Measurements from ENCODE around the gene EGFR.
"Not testable (repeated sequence)": the region's sequence is repeated elsewhere in the genome, so short reads cannot be mapped to it uniquely, and the experiment has no call there.

EGFR gene

DNA sequence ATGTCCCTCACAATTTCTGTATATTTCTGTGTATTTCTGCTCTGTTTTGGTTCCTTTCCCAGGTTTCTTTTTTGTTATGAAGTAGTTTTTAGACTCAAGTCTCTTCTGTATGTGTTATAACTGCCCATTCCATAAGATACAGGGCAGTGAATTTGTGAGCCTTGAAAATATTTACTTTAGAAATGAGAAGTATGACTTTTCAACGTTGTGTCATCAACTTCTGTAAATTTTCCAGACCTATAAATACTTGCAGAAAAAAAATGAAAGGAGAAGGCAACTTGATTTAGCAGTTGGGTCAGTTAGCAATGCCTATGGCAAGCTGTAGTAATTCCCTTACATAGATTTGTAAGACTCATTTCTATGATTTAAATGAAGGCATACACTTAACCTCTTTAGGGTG is 11.5 kb downstream of the EGFR start:
- Histone ChIP-seq H3K27me3 (ENCODE audit: control insufficient read depth, insufficient read depth, low read length) (no peaks in the 10 kb centered on the region), H3K4me1 (ENCODE audit: control insufficient read depth, insufficient read depth, low read length) (peaks cover 21% of the 10 kb centered on the region), H3K36me3 (ENCODE audit: control insufficient read depth, insufficient read depth, low read length) (no peaks in the 10 kb centered on the region), H3K4me3 (ENCODE audit: low read length) (no peak overlapping the region), H3K9me3 (ENCODE audit: control insufficient read depth, low read length) (no peaks in the 10 kb centered on the region), H3K9ac (ENCODE audit: low read length) (no peak overlapping the region)

DNA sequence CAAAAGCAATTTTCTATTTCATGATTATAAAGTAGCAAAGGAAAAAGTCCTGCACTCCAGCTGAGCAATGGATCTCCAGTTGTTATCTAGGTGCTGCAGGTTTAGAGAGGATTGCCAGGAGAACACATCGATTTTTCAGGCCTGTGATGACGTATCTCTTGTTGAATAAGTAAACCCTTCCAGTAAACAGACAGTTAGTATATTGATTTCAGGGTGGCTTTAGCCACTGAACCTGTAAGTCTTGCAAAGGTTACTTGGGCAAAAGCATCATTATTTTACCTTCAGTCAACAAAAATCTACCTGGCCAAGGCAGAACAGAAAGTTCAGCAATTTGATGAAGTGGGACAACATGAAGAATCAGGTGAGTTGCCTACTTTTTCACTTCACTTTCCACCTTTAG is 12.3 kb downstream of the EGFR start:
- H3K27me3 ChIP-seq (ENCODE audit: control insufficient read depth, insufficient read depth, low read length): no peaks in the 10 kb centered on the region
- peaks cover 21% of the 10 kb centered on the region for H3K4me1 ChIP-seq (ENCODE audit: control insufficient read depth, insufficient read depth, low read length)
- H3K4me3 ChIP-seq (ENCODE audit: low read length): no peak overlapping the region
- no peak overlapping the region for H3K9ac ChIP-seq (ENCODE audit: low read length)
- H3K9me3 ChIP-seq (ENCODE audit: control insufficient read depth, low read length): no peaks in the 10 kb centered on the region
- no peaks in the 10 kb centered on the region for H3K36me3 ChIP-seq (ENCODE audit: control insufficient read depth, insufficient read depth, low read length)

DNA sequence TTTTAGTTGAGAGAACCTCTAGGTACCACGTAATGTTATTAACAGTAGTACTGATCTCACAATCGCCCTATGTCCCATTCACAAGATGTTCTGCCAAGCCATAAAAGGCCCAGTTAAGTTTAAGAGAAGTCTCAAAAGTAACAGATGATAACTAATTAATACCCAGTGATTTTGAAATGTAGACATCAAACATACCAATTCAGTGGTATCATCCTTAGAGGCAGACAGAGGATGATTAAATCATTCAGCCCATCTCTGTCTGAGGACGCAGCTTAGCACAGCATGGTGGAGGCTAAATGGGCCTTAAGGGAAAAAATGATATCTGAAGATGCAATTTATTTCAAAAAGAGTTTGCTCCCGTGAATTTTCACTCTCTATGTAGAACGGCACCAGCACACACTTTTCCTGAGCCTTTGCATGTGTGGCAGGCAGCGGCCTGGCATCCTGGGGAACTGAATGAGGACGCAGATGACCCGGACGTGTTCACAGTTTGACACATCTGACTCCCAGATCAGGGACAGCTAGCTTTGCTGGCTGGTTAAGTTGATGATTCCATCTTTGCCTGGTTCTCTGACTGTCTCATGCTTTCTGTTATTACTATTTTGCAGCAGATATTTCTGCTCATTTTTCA is 13.4 kb downstream of the EGFR start:
- Histone ChIP-seq H3K9me3 (ENCODE audit: control insufficient read depth, low read length) (no peaks in the 10 kb centered on the region), H3K36me3 (ENCODE audit: control insufficient read depth, insufficient read depth, low read length) (no peaks in the 10 kb centered on the region), H3K4me3 (ENCODE audit: low read length) (no peak overlapping the region), H3K9ac (ENCODE audit: low read length) (no peak overlapping the region), H3K27me3 (ENCODE audit: control insufficient read depth, insufficient read depth, low read length) (no peaks in the 10 kb centered on the region), H3K4me1 (ENCODE audit: control insufficient read depth, insufficient read depth, low read length) (peaks cover 15% of the 10 kb centered on the region)

DNA sequence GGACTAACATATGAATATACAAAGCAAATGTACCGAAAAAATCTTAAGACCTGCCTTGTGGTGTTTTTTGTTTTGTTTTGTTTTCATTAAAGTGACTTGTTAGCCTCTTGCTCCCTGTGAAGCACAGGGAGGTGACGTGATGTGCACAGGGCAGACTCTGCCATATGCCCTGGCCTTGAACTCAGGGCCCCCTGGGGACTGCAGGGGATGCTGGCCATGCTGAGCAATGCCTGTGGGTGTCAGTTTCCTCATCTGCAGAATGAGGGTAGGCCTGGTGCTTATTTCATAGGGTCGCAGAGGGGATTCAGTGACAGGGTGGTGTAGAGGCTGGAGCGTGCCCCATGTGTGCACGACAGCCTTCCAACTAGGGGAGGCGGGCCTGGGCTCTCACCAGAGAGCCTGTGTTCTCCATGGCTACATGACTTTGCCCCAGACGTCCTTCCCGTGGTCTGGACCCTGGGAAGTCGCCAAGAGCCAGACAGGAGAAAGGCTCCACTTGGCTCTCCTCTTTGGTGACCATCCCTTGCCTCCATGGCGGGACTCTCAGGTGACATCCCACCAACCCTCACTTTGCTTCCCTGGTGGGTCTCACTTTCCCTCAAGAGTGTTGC is 14.5 kb downstream of the EGFR start:
- H3K36me3 ChIP-seq (ENCODE audit: control insufficient read depth, insufficient read depth, low read length): no peaks in the 10 kb centered on the region
- H3K4me3 ChIP-seq (ENCODE audit: low read length): no peak overlapping the region
- no peak overlapping the region for H3K9ac ChIP-seq (ENCODE audit: low read length)
- peaks cover 15% of the 10 kb centered on the region for H3K4me1 ChIP-seq (ENCODE audit: control insufficient read depth, insufficient read depth, low read length)
- H3K27me3 ChIP-seq (ENCODE audit: control insufficient read depth, insufficient read depth, low read length): no peaks in the 10 kb centered on the region
- H3K9me3 ChIP-seq (ENCODE audit: control insufficient read depth, low read length): no peaks in the 10 kb centered on the region

DNA sequence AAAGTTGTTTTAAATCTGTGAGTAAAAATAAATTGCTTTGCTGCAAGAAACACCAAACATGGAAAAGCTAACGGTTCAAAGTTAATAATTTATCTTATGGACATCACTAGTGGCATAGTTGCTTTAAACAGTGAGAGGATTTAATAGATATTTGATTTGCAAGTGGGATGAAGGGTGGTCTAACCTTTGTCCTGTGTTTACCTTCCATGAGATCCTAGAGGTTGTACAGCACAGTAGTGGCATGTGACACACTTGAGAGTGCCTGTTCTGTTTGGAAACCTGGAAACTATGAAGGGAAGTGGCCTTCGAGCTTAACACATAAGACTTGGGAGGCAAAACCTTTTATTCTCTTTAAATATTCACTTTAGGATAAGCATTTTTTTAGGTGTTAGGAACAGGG is 16.0 kb downstream of the EGFR start:
- Histone ChIP-seq H3K36me3 (ENCODE audit: control insufficient read depth, insufficient read depth, low read length) (no peaks in the 10 kb centered on the region), H3K27me3 (ENCODE audit: control insufficient read depth, insufficient read depth, low read length) (no peaks in the 10 kb centered on the region), H3K4me3 (ENCODE audit: low read length) (no peak overlapping the region), H3K9me3 (ENCODE audit: control insufficient read depth, low read length) (no peaks in the 10 kb centered on the region), H3K9ac (ENCODE audit: low read length) (no peak overlapping the region), H3K4me1 (ENCODE audit: control insufficient read depth, insufficient read depth, low read length) (peaks cover 15% of the 10 kb centered on the region)

DNA sequence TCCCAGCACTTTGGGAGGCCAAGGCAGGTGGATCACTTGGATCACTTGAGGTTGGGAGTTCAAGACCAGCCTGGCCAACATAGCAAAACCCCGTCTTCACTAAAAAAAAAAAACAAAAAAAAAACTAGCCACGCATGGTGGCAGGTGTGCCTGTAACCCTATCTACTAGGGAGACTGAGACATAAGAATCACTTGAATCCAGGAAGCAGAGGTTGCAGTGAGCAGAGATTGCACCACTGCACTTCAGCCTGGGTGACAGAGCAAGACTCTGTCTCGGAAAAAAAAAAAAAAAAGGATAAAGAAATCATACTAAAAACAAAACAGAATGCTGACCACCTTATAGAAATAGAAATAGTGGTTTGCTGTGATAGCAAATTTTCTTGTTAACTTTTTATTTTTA is 16.6 kb downstream of the EGFR start:
- H3K9me3 ChIP-seq (ENCODE audit: control insufficient read depth, low read length); H3K27me3 ChIP-seq (ENCODE audit: control insufficient read depth, insufficient read depth, low read length); H3K36me3 ChIP-seq (ENCODE audit: control insufficient read depth, insufficient read depth, low read length); H3K4me3 ChIP-seq (ENCODE audit: low read length); H3K9ac ChIP-seq (ENCODE audit: low read length): not testable (repeated sequence)
- peaks cover 11% of the 10 kb centered on the region for H3K4me1 ChIP-seq (ENCODE audit: control insufficient read depth, insufficient read depth, low read length)

DNA sequence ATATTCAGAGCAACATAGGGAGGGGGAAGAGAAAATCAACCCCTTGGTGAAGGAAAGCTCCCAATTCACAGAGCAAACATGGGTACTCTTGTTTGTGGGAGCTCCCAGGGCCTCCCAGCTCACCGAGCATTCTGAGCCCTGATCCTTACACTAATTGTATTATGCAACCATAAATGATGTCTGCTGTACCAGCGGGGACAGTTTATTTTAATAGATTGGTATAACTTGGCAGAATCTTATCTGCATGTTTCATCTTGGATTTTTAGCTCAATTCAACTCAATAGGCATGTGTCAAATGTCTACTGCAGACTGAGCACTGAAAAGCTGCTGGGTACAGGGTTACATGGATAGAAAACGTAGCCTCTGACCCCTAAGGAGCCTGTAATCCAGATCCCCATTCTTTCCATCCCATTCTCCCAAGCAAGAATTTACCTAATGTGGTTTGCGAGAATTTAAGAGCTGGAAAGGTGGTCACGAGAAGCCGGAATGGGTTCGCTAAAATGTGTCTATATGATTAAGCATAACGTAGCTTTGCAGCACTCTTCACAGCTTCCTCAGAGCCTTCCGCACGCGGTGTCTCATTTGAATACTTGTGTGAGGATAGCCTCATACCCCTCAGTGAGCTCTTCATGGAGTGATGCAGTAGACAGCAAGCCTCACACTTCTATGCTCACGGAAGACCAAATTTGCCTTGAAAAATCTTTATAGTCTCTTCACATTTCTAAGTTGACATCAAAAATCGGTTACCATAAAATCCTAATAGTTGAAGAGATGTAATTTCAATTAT is 18.3 kb downstream of the EGFR start:
- H3K9ac ChIP-seq (ENCODE audit: low read length): no peak overlapping the region
- no peaks in the 10 kb centered on the region for H3K4me1 ChIP-seq (ENCODE audit: control insufficient read depth, insufficient read depth, low read length)
- no peaks in the 10 kb centered on the region for H3K9me3 ChIP-seq (ENCODE audit: control insufficient read depth, low read length)
- H3K27me3 ChIP-seq (ENCODE audit: control insufficient read depth, insufficient read depth, low read length): no peaks in the 10 kb centered on the region
- H3K4me3 ChIP-seq (ENCODE audit: low read length): no peak overlapping the region
- H3K36me3 ChIP-seq (ENCODE audit: control insufficient read depth, insufficient read depth, low read length): no peaks in the 10 kb centered on the region

DNA sequence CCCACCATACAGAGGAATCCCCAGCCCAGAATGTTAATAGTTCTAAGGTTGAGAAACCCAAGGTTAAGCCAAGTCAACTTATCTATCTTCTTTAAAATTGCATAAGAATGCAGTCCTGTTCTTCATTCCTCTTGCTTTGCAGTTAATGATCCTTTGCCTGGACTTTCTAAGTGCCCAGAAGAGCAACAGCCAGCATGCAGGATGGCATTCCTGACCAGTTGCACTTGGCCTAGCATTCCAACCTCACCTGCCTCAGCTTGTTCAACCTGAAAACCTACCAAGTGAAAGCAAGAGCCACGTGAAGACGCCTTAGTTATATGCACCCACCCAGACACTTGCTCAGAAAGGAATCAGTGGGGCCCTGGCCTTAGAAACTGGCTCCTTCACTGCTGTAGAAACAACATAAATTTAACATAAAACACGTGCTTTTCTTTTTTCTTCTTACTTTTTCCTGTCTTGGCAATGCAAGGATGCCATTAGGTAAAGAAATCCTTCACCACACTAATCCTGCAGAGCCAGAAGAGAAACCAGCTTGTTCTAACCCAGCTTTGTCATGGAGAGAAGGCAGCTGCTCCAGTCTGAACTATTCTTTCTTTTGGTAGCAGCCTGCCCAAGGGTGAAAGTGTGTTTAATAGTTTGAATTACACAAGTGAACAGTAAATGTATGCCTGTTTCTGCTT is 25.0 kb downstream of the EGFR start:
- Histone ChIP-seq H3K9me3 (ENCODE audit: control insufficient read depth, low read length) (no peaks in the 10 kb centered on the region), H3K27me3 (ENCODE audit: control insufficient read depth, insufficient read depth, low read length) (no peaks in the 10 kb centered on the region), H3K36me3 (ENCODE audit: control insufficient read depth, insufficient read depth, low read length) (no peaks in the 10 kb centered on the region), H3K4me3 (ENCODE audit: low read length) (no peak overlapping the region), H3K4me1 (ENCODE audit: control insufficient read depth, insufficient read depth, low read length) (peaks cover 7% of the 10 kb centered on the region), H3K9ac (ENCODE audit: low read length) (no peak overlapping the region)

DNA sequence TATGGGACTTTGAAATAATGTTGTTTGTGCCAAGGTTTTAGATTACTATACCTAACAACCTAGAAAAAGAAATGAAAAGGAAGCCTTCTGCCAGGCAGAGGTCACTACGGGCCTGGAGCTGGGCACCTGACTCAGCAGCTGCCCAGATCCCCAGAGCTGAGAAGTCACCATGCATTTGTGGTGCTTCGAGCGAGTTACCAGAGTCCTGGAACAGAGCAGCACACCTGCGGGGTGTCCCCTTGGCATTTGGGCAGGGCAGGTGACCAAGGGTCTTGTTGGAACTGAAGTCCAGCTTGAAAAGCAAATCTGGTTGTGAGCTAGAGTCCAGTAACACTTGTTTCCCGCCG is 25.5 kb downstream of the EGFR start:
- Histone ChIP-seq H3K4me1 (ENCODE audit: control insufficient read depth, insufficient read depth, low read length) (peaks cover 7% of the 10 kb centered on the region), H3K4me3 (ENCODE audit: low read length) (no peak overlapping the region), H3K9ac (ENCODE audit: low read length) (no peak overlapping the region), H3K27me3 (ENCODE audit: control insufficient read depth, insufficient read depth, low read length) (no peaks in the 10 kb centered on the region), H3K9me3 (ENCODE audit: control insufficient read depth, low read length) (no peaks in the 10 kb centered on the region), H3K36me3 (ENCODE audit: control insufficient read depth, insufficient read depth, low read length) (no peaks in the 10 kb centered on the region)

DNA sequence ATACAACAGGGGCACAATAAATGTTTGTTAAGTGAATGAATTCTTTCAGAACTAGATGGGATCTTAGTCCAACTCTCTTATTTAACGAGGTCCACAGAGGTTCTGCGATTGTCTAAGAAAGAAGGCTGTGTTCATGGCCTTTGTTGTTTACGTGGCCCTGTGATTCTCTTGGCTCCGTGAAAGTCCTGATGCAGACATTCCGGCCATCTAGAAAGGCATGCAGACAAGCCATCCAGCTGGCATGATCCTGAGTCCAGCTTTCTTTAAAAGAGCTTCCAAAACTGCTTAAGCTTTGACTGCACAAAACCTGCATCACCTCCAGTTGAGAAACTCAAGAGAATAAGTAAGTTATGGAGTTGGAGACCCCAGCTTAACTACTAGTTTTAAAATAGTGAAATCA is 26.0 kb downstream of the EGFR start:
- peaks cover 7% of the 10 kb centered on the region for H3K4me1 ChIP-seq (ENCODE audit: control insufficient read depth, insufficient read depth, low read length)
- no peaks in the 10 kb centered on the region for H3K9me3 ChIP-seq (ENCODE audit: control insufficient read depth, low read length)
- H3K4me3 ChIP-seq (ENCODE audit: low read length): no peak overlapping the region
- no peaks in the 10 kb centered on the region for H3K27me3 ChIP-seq (ENCODE audit: control insufficient read depth, insufficient read depth, low read length)
- no peak overlapping the region for H3K9ac ChIP-seq (ENCODE audit: low read length)
- H3K36me3 ChIP-seq (ENCODE audit: control insufficient read depth, insufficient read depth, low read length): no peaks in the 10 kb centered on the region

DNA sequence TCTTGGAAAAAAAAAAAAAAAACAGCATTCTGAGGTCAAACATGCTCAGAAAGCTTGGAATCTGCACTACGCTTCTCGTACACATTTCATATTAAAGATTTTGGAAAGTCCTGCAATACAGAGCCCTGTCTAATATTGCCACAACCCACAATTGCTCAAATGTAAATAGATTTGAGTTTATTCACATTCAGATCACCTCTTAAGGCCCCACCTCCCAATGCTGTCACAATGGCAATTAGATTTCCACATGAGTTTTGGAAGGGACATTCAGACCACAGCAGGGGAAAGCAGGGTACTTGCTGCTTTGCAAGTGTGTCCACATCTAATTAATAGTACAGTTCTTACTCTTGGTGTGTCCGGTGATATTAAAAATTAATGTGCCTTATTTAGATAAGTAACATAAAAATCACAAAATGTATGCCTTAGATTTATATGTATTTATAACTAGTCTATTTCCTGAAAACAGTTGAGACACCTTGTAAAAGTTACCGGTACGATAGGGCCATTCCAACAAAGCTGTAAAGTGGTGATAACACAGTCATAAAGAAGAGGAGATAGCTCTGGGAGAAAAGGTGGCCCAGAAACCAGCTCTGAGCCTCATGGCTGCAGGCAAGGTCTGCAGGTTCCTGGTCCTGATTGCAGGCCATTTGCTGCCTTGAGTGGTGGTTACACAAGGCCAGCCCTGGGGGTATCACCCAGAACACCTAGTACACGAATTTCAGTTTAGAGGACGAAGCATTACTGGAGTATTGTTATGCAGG is 27.9 kb downstream of the EGFR start:
- H3K9me3 ChIP-seq (ENCODE audit: control insufficient read depth, low read length): no peaks in the 10 kb centered on the region
- H3K4me3 ChIP-seq (ENCODE audit: low read length): no peak overlapping the region
- no peaks in the 10 kb centered on the region for H3K27me3 ChIP-seq (ENCODE audit: control insufficient read depth, insufficient read depth, low read length)
- H3K9ac ChIP-seq (ENCODE audit: low read length): no peak overlapping the region
- no peaks in the 10 kb centered on the region for H3K36me3 ChIP-seq (ENCODE audit: control insufficient read depth, insufficient read depth, low read length)
- H3K4me1 ChIP-seq (ENCODE audit: control insufficient read depth, insufficient read depth, low read length): peaks cover 7% of the 10 kb centered on the region

Data from mucosa of stomach (tissue), 1 donor.